NOMO-1 treated with DMSO at 0.1 percent for 48 hours (cell line): ENCODE data around the gene TBC1D2B.
"Not testable (repeated sequence)": the region's sequence is repeated elsewhere in the genome, so short reads cannot be mapped to it uniquely, and the experiment has no call there.

Experiments used
- DNase-seq: peaks from one replicate; lab custom pipeline; 2025; ENCODE audit not compliant: unreplicated experiment; lab: John Stamatoyannopoulos, UW

Gene TBC1D2B

DNA sequence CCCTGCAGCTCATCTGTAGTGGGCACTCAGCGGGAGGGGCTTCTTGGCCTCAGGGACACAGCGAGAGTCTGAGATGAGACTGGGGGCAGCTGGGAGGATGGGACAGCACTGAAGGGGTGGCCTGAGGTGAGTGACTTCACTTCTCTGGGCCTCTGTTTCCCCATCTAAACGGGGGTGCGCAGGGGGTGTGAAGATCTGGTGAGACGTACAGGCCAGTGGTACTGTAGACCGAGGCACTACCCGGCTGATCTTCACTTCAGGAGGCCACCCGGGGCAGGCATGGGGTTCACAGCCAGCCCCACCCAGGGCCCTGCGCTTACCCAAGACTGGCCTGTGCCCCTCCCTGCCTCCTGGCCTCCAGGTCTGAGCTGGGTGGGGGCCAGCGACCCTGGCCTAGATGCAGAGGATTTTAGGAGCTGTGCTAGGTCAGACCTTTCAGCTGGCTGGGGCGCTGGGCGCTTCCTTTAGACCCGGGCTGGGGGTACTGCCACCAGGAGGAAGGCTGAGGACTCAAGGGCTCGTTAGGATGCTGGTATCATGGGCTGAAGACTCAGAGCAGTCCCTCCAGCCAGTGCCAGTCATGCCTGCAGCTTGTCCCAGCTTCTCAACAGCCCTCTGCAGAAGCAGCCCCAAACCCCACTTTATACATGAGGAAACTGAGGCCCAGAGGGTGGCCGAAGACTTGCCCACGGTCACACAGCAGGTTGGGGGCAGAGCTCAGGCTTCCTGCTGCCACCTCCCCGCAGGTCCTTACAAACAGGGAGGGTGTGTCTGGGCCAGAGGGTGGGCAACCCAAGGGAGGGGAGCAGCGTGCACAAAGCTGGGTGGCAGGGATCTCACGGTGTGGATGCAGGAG, 99.4 kb downstream of the TBC1D2B start:
- DNase-seq, result not testable (repeated sequence)

DNA sequence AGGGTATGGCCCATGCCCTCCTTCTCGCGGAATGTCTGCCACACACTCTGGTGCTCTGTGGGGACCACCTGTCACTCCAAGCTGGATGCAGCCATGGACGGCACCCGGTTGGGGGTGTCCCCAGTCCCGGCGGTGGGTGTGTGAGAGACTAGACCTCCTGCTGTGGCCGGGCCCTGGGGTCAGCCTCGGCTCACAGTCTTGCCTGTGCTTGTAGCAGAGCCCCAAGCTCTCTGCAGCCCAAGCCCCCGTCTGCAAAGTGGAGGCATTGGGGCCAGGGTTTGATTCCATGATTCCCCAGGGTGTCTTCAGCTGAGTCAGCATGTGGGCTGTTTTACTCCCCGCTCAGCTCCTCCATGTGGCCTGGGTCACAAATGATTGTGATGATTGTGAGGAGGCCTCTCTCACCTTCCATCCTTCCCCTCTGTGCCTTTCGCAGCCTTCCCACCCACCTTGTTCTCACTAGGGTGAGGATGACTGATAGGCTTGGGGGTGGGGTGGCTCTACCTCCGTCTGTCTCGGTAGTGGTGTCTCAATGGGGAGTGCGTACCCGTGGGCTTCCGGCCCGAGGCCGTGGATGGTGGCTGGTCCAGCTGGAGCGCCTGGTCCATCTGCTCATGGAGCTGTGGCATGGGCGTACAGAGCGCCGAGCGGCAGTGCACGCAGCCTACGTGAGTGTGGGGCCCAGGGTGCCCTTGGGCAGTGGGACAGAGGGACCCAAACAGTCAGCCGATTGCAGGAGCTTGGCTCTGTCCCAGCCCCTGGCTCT, 100.6 kb downstream of the TBC1D2B start:
- DNase-seq, result not testable (repeated sequence)

DNA sequence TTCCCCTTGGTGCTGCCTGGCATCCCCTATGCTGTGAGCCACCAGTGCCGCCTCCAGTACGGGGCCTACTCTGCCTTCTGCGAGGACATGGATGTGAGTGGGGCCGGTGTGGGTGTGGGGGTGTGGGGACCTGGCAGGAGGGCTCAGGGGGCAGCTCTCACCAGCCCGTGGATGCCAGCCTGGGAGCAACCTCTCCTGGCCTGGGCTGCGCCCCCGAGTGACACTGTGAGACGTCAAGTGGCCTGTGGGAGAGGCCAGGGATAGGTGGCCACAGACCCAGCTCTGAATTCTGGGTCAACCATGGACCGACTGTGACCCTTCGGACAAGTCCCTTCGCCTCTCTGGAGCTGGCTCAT, 101.4 kb downstream of the TBC1D2B start:
- not testable (repeated sequence) for DNase-seq

DNA sequence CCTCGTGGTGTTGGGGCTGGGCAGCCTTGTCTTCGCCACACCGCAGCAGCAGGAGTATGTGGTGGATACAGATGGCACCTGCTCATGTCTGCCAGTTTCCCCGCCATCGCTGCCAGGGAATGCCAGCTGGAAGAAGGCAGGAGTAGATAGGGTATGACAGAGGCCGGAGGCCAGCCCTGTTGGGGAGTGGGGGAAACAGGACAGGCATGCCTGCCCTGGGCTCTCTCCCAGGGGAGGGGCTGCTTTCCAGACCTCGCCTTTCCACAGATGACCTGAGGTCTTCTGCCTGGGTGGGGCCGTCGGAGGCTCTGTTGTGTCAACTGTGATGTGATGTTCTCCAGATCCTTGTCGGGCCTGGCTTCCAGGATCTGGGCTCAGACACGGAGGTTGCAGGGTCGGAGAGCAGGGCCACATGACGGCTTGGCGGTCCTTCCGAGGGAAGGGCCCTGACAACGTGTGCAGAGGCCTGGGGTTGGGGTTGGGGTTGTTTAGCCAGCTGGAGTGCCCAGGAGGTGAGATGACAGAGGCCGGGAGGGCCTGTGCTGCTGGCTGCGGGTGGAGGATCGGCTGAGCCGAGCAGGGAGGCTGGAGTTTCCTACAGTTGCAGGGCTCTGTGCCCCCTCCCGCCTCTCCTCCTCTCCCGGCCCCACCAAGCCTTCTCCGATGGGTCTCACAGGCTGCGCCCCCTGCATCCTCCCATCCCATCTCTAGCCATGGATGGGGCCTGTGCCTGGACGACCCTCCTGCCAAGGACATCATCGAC, 102.0 kb downstream of the TBC1D2B start:
- DNase-seq, result no peak

DNA sequence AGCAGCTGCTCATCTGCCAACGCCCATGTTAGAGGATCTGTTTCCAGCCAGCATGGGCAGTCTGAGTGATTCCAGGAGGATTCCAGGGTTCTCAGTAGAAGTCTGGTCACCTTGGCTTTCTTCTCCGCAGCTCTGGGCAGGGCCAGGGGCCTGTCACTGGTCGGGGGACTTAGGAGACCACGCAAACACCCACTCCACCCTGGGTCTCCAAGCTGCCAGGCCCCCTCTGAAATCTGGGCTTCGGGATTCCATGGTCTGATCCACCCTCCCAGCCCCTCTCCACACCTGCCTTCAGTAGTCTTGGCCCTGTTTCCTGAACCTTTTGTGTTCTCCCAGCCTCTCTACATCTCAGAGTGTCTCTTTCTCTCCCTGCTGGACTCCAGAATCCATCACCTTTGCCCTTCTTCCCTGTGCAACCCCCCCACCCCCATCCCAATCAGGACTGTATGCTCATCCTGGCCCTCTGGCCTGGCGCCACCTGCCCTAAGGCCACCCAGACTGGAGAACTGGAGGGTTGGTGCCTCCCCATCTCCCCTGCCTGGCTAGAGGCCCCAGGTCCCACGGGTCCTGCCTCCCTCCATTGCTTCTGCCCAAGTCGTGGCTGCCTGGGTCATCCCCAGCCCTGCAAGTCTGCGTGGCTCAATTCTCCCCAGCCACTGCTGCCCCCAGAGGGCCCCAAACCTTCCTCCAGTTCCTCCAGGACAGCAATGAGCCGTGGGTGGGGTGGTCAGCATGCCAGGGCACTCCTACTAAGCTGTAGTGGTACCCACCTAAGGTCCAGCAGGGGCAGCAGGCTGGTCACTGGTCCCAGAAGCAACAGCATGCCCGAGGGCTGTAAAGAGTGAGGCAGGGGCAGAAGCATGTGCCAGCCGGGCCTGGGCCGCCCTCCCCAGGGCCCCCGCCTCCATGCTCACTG, 102.8 kb downstream of the TBC1D2B start:
- no peak for DNase-seq

DNA sequence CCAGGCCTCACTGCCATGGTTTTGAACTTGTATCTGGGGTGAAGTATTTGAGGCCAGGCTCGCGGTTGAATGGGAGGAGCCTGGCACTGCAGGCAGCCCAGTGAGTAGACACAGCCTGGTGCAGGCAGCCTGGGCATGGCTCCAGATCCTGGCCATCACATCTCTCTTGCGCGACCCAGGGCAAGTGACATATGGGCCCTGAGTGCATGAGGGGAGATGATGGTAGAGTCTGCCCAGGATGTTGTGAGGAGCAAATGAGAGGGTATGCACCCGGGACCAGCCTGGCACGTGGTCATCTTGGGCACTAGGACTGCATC, 103.5 kb downstream of the TBC1D2B start:
- no peak for DNase-seq

DNA sequence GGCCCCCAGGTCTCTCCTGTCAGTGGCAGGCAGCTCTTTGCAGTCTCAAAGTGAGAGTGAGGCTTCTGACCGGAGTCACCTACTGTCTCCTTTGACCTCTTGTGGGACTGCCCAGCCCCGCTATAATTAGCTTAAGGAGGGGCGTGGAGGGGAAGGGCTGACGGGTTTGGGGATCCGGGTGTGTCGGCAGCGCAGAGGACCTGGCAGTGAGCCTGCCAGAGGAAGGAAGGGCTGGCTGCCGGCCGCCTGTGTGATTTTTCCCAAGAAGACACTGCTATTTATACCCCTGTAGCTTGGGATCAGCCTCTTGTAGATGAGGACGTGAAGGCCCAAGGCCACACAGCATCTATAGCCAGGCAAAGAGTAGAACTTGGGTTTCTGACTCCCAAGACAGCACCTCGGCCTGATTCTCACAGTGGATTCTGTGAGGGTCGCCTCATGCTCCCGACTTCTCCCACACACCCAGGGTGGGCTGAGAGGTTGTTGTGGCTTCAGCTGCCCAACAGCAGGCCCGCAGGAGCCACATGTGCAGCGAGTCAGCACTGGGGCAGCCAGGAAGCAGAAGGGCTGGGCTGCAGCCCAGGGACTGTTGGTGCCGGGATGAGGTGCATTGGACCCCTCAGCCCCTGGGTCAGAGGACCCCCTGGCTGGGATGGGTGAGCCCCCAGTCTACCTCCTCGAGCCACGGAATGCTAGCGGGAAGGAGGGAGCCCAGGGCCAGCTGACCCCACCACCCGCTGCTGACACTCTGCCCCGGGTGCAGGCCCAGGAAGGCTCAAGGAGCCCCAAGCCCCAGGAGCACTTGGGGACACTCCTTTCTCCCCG, 104.0 kb downstream of the TBC1D2B start:
- not testable (repeated sequence) for DNase-seq

DNA sequence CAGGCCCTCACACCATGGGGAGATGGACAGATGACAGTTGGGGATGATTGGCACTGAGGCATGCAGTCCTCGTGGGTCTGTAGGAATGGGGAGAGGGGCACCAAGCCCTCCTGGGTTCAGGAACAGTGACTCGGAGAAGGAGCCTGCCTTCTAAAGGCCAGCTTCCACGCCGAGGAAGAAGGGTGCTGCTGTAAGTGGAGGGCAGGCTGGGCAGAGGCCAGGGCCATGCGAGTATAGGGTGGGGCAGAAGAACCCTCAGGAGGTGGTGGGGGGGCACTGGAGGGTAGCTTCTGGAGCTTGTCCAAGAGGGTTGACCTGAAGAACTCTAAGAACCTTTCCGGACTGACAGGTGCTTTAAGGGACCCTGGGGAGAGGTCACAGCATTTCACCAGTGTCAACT, 104.8 kb downstream of the TBC1D2B start:
- DNase-seq, result not testable (repeated sequence)

DNA sequence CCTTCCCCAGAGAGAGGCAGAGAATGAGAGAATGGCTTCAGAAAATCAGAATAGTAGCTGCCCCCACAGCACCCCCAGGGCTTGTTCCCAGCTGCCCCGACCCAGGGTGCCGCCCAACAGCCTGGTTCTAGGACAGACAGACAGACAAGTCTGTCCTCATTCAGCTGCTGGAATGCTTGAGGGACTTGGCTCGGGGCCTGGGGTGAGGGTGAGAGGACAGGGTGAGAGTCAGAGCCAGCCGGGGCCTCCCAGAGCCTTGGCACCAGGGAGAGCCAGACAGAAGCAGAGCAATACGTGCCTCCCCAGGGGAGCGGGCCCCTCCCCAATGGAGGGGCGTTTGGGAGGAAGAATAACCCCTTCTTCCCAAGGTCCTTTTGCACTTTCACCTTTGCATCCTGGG, 105.6 kb downstream of the TBC1D2B start:
- DNase-seq, result not testable (repeated sequence)

DNA sequence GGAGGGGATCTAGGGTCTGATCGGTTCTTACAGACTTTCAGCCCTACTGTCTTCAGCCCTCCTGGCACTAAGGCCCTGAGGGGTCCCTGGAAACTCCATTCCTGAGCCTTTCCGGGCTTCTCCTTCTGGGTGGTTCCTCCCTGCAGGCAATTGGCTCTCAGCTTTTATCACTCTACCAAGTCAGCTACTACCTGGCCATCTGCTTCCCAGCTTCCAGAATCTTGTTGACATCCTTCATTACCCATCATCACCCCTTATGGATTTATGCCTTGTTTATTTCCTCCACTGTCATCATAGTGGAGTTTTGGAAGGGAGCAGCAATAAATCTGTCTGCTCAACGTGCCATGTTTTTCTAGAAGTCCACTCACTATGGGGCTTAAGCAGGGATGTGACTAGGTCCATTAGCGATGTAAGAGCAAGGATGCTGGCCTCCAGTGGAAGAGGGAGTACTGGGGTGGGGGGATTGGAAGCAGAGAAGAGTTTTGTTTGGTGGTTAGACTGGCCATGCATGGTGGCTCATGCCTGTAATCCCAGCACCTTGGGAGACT, 106.6 kb downstream of the TBC1D2B start:
- DNase-seq, result not testable (repeated sequence)

DNA sequence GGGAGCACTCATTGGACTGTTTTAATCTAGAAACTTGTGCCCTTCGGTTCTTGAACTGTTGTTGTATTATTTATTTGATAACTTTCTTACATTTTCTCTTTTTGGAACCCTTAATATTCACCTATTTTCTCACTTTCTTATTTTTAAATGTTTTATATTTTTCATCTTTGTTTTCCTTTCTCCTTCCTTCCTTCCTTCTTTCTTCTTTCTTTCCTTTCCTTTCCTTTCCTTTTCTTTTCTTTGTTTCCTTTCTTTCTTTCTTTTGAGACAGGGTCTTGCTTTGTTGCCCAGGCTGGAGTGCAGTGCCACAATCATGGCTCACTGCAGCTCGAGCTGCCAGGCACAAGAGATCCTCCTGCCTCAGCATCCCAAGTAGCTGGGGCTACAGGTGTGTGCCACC, 108.5 kb downstream of the TBC1D2B start:
- DNase-seq, result no peak

DNA sequence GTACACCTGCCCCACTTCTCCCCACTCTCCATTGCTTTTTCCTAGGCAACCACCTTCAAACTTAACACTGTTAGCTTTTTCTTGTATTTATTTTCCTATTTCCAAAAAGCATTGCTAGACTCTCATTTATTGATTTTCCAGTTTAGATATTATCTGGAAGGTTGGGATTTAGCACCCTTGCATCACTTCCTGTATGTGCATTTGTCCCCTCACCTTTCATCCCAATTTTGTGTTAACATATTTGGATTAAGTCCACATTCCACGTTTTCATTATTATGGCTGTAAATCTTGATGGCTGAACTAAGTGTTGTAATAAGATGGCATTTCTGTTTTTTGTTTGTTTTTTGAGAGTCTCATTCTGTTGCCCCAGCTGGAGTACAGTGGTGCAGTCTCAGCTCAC, 109.7 kb downstream of the TBC1D2B start:
- DNase-seq, result no peak

DNA sequence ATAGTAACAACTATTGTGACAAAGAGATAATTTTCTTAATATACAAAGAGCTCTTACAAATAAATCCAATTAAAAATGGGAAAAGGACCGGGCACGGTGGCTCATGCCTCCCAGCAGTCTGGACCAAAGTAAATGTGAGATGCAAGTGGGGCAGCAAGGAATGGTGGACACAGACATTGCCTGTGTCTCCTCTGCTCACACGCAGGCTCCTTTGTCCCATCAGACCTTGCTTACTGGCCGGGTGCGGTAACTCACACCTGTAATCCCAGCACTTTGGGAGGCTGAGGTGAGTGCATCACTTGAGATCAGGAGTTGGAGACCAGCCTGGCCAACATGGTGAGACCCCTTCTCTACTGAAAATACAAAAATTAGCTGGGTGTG, 110.3 kb downstream of the TBC1D2B start:
- DNase-seq, result not testable (repeated sequence)

DNA sequence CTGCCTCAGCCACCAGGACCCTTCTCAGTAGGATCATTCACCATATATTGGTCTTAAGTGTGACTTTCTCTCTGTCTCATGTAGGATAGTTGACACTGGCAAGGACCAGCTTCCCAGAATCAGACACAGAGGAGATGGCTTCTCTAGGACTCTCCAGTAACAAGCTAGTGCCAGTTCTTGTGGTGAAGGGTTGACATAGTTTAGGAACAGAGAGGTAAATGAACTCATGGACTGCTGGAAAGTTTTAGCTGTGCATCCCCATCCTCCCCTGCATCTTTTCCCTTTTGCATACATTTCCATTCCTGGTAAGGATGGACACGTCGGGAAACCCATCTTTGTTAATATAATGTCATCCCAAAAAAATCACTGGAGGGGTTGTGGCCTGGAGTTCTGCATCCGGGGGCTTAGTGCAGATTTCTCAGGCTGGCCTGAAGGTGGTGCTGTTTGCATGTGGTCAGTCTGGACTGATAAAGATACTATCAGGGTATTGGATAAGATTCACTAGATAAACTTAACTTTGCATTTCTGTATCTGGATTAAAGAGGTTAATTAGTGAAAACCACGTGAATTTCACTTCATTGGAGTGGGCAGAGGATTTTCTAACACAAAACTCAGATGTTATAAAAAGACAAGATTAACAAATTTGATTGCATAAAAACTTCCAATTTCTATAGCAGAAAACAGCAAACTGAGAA, 110.8 kb downstream of the TBC1D2B start:
- DNase-seq, result peak; percentile 4

DNA sequence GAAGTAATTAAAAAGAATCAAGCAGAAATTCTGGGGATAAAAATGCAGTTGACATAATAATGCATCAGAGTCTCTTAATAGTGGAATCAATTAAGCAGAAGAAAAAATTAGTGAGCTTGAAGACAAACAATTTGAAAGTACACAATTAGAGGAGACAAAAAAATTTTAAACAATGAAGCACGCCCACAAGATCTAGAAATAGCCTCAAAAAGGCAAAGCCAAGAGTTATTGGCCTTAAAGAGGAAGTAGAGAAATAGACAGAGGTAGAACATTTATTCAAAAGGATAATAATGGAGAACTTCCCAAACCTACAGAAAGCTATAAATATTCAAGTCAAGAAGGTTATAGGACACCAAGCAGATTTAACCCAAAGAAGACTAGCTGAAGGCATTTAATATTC, 113.3 kb downstream of the TBC1D2B start:
- peak; percentile 67 for DNase-seq

DNA sequence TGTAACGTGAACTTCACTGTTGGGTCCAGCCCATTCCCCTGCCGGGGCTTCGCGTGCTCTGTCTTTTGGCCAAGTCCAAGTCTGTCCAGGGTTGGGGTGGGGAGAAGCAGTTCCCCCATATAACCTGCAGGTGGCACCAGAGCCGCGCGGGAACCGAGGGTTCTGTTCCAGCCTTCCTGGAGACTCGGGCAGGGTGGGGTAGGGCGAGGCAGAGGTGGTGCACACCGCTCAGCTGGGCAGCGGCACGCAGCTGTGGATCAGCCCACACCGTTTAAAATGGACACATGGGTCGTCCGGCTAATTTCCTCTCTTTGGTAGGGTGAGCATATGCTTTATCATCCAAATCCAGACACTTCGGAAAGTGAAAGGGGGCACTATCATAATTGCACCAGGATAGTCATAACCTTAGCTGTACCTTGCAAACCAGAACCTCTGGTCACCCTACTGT, 118.1 kb downstream of the TBC1D2B start:
- peak; percentile 47 for DNase-seq

DNA sequence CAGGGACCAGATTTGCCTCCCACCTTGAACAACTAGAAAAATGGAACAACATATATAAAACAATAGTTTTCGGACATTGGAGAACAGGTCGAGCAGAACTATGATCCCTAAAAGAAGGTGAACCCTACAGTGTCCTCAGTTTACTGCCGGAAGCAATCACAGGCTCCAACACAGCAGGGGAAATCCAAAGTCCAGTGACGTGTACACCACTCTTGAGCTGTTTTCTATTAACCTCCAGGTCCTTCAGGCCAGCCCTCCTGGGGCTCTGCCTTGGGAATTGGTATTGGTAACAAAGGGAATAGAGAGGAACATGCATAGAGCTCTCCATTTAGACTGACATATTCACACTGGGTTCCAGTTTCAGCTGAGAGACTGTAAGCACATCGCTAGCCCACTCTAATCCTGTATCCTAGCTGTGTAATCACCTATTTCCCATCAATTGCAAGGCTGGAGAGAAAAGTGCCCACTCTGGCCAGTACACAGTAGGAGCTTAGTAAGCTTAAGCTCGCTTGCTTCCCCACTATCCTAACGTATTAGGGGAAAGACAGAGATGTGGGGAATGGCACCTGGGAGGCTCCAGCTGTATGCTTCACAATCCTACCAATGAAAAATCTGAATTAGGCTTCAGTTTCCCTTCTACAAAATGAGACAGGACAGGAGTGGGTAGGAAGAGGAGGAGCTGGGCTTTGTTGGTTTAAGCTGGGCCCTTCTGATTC, 118.6 kb downstream of the TBC1D2B start:
- DNase-seq, result not testable (repeated sequence)

DNA sequence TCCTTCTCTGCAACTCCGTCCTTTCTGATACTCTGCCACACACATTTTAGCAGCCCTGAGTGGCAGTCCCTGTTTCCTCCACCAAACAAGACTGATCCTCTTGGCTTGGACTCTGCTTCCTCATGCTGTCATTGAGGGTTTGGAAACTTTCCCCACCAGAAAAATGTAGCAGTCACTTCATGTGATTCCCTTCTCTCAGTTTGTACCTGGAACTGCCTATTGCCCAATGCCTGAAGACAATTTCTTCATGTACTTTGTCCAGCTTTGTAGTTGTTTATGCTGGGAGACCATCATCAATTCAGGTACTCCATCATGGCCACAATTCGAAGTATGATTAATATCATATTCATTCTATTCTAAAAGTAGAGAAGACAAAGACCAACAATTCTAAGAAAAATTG, 119.5 kb downstream of the TBC1D2B start:
- not testable (repeated sequence) for DNase-seq
